ENCODE measurements around the gene SCART1. TPM values are rescaled to one million over a fixed set of nuclear protein-coding genes. Genes with fewer than 3 reads are reported as not detected.

The SCART1 gene
- total RNA-seq, 1 experiment from 2014 or later, result 3.7 TPM

DNA sequence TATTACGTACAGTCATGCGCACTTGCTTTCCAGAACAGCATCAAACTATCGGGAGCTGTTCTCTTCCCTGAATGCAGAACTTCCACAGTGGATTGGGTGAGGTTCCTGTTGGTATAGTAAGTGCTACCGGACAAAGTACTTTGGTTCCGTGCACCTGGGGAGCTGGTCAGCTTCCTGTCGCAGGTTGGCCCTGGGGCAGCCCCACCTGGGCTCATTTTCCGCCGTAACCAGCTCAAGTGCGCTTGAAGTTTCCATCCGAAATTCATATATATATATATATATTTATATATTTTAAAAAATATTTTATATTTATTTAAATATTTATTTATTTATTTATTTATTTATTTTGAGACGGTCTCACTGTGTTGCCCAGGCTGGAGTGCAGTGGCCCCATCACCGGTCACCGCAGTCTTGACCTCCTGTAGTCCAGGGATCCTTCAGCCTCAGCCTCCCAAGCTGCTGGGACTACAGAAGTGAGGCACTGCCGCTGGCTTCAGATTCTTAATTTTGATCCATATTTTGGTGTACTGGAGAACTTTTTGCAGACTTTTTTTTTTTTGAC is 6.5 kb downstream of the SCART1 start:
- ChIA-PET POLR2A (no interaction called here), CTCF (no interaction called here)
- BruUV-seq (replicated peaks), result no TSS peak

More for the DNA sequence above, 6.5 kb downstream of the SCART1 start:
- Histone ChIP-seq H3K27ac (ENCODE audit: low read depth, low read length) (no peak overlapping the region), H3K4me2 (ENCODE audit: low read length) (no peak overlapping the region), H3K27me3 (ENCODE audit: insufficient read depth, low read length) (no peaks in the 10 kb centered on the region), H3K79me2 (ENCODE audit: insufficient read depth, low read length) (no peaks in the 10 kb centered on the region), H3K9ac (ENCODE audit: low read length) (no peak overlapping the region), H3K9me3 (ENCODE audit: control insufficient read depth in 1 of 2, insufficient read depth in 1 of 2, low read depth in 1 of 2, low read length in 2 of 2) (no peaks in the 10 kb centered on the region), H3K9me2 (ENCODE audit: insufficient read depth) (no peaks in the 10 kb centered on the region), H3K4me1 (ENCODE audit: control insufficient read depth in 1 of 2, insufficient read depth in 2 of 2, low read length in 2 of 2) (no peaks in the 10 kb centered on the region), H3K36me3 (ENCODE audit: control insufficient read depth in 1 of 2, insufficient read depth in 2 of 2, low read length in 2 of 2) (no peaks in the 10 kb centered on the region), H3K4me3 (replicated peaks in 1 of 2; ENCODE audit: low read depth in 1 of 2, low read length in 2 of 2) (no peak overlapping the region), H4K20me1 (ENCODE audit: insufficient read depth) (no peaks in the 10 kb centered on the region), H2AFZ (ENCODE audit: low read depth, low read length, poor library complexity, severe bottlenecking) (no peak overlapping the region)
- intact Hi-C loops (cut with micrococcal nuclease), result no loop called here
- RAD21 ChIA-PET (ENCODE audit: low non-redundant PET in 1 of 2, low total read pairs in 2 of 2, uncharacterized antibody in 2 of 2, unreplicated experiment in 2 of 2), result no interaction called here
- no peak for TF ChIP-seq EGR1 (IDR thresholded peaks at IDR 0.05; ENCODE audit: low read depth)
- TF ChIP-seq, protein P1, sequence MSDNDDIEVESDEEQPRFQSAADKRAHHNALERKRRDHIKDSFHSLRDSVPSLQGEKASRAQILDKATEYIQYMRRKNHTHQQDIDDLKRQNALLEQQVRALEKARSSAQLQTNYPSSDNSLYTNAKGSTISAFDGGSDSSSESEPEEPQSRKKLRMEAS (IDR thresholded peaks at IDR 0.05), result no peak
- TF ChIP-seq, protein P2, sequence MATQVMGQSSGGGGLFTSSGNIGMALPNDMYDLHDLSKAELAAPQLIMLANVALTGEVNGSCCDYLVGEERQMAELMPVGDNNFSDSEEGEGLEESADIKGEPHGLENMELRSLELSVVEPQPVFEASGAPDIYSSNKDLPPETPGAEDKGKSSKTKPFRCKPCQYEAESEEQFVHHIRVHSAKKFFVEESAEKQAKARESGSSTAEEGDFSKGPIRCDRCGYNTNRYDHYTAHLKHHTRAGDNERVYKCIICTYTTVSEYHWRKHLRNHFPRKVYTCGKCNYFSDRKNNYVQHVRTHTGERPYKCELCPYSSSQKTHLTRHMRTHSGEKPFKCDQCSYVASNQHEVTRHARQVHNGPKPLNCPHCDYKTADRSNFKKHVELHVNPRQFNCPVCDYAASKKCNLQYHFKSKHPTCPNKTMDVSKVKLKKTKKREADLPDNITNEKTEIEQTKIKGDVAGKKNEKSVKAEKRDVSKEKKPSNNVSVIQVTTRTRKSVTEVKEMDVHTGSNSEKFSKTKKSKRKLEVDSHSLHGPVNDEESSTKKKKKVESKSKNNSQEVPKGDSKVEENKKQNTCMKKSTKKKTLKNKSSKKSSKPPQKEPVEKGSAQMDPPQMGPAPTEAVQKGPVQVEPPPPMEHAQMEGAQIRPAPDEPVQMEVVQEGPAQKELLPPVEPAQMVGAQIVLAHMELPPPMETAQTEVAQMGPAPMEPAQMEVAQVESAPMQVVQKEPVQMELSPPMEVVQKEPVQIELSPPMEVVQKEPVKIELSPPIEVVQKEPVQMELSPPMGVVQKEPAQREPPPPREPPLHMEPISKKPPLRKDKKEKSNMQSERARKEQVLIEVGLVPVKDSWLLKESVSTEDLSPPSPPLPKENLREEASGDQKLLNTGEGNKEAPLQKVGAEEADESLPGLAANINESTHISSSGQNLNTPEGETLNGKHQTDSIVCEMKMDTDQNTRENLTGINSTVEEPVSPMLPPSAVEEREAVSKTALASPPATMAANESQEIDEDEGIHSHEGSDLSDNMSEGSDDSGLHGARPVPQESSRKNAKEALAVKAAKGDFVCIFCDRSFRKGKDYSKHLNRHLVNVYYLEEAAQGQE (IDR thresholded peaks at IDR 0.05; ENCODE audit: low read depth), result no peak
- TF ChIP-seq, protein P3, sequence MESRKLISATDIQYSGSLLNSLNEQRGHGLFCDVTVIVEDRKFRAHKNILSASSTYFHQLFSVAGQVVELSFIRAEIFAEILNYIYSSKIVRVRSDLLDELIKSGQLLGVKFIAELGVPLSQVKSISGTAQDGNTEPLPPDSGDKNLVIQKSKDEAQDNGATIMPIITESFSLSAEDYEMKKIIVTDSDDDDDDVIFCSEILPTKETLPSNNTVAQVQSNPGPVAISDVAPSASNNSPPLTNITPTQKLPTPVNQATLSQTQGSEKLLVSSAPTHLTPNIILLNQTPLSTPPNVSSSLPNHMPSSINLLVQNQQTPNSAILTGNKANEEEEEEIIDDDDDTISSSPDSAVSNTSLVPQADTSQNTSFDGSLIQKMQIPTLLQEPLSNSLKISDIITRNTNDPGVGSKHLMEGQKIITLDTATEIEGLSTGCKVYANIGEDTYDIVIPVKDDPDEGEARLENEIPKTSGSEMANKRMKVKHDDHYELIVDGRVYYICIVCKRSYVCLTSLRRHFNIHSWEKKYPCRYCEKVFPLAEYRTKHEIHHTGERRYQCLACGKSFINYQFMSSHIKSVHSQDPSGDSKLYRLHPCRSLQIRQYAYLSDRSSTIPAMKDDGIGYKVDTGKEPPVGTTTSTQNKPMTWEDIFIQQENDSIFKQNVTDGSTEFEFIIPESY (IDR thresholded peaks at IDR 0.05; ENCODE audit: extremely low read depth, insufficient replicate concordance, low read length), result no peak
- ATAC-seq (no peak), DNase-seq (ENCODE audit: low read depth, low spot score) (no peak)

All from HCT116 (cell line).